ENCODE data around the gene USP10.

The USP10 gene

GRCh38 chr16:84778720-84779119, 78.9 kb downstream of the USP10 start:
- no peak for DNase-seq

- DNase-seq = no peak
Observed at GRCh38 chr16:84780063-84780462, 80.3 kb downstream of the USP10 start.

- DNase-seq = no peak
Observed at GRCh38 chr16:84780544-84781376, 81.0 kb downstream of the USP10 start.

- DNase-seq = no peak
Observed at GRCh38 chr16:84782846-84783245, 83.0 kb downstream of the USP10 start.

GRCh38 chr16:84785843-84786581, 86.2 kb downstream of the USP10 start:
- no peak for DNase-seq

GRCh38 chr16:84786605-84787262, 86.9 kb downstream of the USP10 start:
- DNase-seq = no peak

GRCh38 chr16:84787263-84787622, 87.4 kb downstream of the USP10 start:
- no peak for DNase-seq

- no peak for DNase-seq
Observed at GRCh38 chr16:84788920-84789391, 89.2 kb downstream of the USP10 start.

- no peak for DNase-seq
Observed at GRCh38 chr16:84789431-84789830, 89.6 kb downstream of the USP10 start.

- no peak for DNase-seq
Observed at GRCh38 chr16:84790301-84790700, 90.5 kb downstream of the USP10 start.

GRCh38 chr16:84791088-84791487, 91.3 kb downstream of the USP10 start:
- no peak for DNase-seq

- no peak for DNase-seq
Observed at GRCh38 chr16:84791501-84791900, 91.7 kb downstream of the USP10 start.

GRCh38 chr16:84794186-84794585, 94.4 kb downstream of the USP10 start:
- no peak for DNase-seq

- no peak for DNase-seq
Observed at GRCh38 chr16:84794626-84795025, 94.8 kb downstream of the USP10 start.

GRCh38 chr16:84795329-84796053, 95.7 kb downstream of the USP10 start:
- DNase-seq = no peak

GRCh38 chr16:84800158-84800978, 100.6 kb downstream of the USP10 start:
- DNase-seq = no peak

- DNase-seq = no peak
Observed at GRCh38 chr16:84803146-84803545, 103.3 kb downstream of the USP10 start.

GRCh38 chr16:84804326-84804725, 104.5 kb downstream of the USP10 start:
- DNase-seq = no peak

GRCh38 chr16:84806256-84806889, 106.6 kb downstream of the USP10 start:
- peak; percentile 59 for DNase-seq

- DNase-seq = no peak
Observed at GRCh38 chr16:84806890-84807258, 107.1 kb downstream of the USP10 start.

- DNase-seq = no peak
Observed at GRCh38 chr16:84807776-84808175, 108.0 kb downstream of the USP10 start.

GRCh38 chr16:84808826-84809225, 109.0 kb downstream of the USP10 start:
- DNase-seq = no peak

Data from GOT3 (cell line).